Mammary epithelial cell (primary cell): Measurements from ENCODE around the gene LETMD1.

ENCODE experiments used
- CTCF ChIP-seq, 2 donors: IDR thresholded peaks in 1 of 2; conservative IDR thresholded peaks in 1 of 2; 2 replicates each; pipeline ENCODE4 v1.5.1; 2011 to 2012; ENCODE audit warnings: inconsistent platforms in 2 of 2, low read length in 2 of 2, mild to moderate bottlenecking in 2 of 2, control low read depth in 1 of 2, low read depth in 1 of 2; ENCODE audit not compliant: insufficient read depth in 1 of 2; ENCODE audit errors: extremely low read depth in 1 of 2
- EZH2 ChIP-seq: IDR thresholded peaks from 2 replicates; pipeline ENCODE4 v1.6.1; 2012; ENCODE audit warnings: low read length, inconsistent platforms, borderline replicate concordance

- TF ChIP-seq CTCF (conservative IDR thresholded peaks at IDR 0.05 in 1 of 2, IDR thresholded peaks at IDR 0.05 in 1 of 2; ENCODE audit: extremely low read depth in 1 of 2, insufficient read depth in 1 of 2, low read depth in 1 of 2, low read length in 2 of 2) = no peak
- no peak for TF ChIP-seq EZH2
These were observed 50.5 kb downstream of the LETMD1 start for GRCh38 chr12:51098611-51099010.
